HG03432 (cell line): Measurements from ENCODE around the gene UROC1.

Source experiments
- ATAC-seq: cut with Tn5 transposase; IDR thresholded peaks from one replicate; pipeline ENCODE4 v1.9.1; 2021; ENCODE audit warnings: mild to moderate bottlenecking, moderate library complexity; ENCODE audit not compliant: unreplicated experiment

UROC1 gene

DNA sequence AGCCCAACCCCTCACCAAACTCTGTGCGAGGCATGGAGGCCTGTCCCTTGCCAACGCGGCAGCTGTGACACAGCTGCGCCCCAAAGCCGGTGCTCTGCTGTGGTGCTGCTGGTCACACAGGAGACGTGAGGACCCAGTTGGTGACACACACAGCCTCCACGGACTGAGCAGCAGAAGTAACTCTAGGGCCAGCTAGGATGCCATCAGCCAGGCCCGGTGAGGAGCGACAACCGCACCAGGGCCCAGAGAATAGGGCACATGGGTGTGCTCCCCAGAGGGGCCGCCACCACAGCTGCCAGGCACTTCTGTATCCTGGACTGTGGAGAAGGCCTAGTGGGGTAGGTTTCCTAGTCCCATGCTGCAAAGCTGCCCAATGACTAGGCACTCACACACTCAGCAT is 52.6 kb downstream of the UROC1 start:
- ATAC-seq: no peak

DNA sequence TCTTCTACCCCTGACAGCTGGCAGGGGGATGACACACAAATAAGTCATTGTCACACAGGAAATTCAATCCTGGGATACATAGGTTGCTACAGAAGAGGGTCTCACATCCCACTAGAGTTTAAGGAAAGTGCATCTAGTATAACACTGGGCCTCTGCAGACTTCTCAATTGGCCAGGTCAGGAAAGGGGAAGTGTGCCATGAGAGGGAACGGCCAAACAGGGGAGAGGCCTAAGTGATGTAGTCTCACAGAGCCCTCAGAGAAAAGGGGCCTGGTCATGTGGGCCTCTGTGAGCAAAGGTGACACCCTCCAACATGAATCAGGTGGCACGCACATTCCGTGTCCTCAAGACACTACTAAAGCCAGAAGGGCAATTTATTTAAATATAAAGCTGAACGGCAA is 53.1 kb downstream of the UROC1 start:
- no peak for ATAC-seq

DNA sequence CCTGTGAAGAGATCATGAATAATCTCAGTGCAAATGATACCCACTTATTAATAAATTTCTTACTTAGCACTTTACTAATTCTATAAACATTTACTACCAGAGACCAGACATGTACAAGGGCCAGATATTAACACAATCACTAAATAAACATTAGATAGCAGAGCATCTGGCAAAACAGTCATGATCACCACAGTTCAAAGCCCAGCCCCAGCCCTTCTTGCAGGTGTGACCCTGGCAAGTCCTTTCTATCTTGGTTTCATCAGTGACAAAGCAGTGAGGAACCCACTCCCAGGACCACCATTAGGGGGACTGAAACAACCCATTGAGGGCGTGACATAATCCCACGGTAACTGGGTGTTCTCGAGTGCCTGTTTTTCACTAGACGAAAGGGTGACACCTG is 53.5 kb downstream of the UROC1 start:
- no peak for ATAC-seq

DNA sequence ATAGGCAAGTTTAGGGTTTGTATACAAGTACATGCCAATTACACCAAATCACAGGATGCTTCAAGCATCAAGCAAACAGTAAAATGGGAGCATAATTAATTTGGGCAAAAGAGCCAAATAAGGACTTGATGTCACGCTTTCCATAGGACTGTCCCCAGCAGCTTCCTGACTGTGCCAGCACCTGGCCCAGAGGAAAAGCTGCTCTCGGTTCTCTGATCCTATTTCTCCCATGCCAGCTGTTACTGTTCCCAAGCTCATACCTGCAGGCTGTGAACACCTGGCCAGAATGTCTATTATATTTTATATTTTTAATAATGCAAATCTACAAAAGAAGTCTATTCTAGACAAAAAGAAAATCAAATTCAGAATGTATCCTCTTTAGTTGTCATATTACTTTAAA is 54.1 kb downstream of the UROC1 start:
- no peak for ATAC-seq

DNA sequence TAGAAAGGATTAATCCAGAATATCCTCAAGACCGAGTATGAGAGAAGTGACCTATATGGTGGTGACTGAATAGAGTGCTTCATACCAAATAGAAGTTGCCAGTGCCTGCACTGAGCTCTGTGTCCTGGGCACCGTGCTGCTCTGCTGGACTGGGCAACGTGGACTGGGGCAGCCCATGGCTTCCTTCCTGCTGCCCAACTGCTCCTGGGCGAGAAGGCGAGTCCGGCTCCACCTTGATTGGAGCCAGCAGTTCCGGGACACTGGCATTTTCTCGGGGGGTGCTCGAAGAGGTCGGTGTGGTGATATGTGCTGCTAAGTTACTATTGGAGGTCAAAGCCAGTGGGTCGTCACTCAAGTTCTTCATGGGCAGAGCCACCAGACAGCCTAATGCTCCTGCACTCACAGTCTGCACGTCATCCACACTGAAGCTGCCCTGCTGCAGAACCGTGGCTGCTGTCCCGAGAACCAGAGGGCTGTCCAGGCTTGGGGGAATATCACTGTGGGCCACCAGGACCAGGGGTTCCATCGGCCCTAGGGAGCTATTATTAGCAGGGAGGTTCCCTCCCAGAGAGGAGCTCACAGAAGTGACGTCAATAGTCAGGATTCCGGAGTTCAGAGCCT is 56.0 kb downstream of the UROC1 start:
- no peak for ATAC-seq

DNA sequence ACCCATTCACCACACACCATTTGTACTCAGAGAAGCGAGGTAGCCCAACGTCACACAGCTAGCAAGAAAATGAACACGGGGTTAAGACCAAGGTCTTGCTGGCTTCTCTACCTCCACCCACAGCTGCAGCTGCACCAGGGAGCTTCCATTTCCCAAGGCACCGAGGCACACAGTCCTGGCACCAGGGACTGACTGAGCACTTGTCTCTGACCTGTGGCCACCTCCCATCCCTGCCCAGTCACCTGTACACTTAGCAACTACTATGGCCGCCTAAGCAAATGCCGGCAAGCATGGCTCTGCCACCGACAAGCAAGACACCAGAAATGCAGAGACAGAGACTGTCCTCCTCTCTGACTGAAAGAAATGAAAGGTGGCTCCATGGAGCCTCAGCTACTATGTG is 57.2 kb downstream of the UROC1 start:
- no peak for ATAC-seq

DNA sequence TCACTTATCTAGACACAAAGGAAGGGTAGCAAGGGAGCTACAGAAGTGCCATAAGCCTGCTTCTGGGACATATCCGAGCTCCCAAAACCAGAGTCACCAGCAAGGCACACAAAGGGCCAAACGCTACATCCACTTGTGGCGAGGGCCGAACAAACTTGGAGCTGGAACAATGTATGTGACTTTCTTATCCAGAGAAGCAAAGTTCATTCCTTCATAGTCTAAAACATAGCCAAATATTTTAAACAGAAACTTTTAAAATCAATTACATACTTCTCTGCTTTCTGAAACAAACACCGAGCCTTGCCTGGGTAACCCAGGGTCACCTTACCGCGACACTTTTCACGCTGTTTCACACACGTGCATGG is 57.8 kb downstream of the UROC1 start:
- no peak for ATAC-seq

DNA sequence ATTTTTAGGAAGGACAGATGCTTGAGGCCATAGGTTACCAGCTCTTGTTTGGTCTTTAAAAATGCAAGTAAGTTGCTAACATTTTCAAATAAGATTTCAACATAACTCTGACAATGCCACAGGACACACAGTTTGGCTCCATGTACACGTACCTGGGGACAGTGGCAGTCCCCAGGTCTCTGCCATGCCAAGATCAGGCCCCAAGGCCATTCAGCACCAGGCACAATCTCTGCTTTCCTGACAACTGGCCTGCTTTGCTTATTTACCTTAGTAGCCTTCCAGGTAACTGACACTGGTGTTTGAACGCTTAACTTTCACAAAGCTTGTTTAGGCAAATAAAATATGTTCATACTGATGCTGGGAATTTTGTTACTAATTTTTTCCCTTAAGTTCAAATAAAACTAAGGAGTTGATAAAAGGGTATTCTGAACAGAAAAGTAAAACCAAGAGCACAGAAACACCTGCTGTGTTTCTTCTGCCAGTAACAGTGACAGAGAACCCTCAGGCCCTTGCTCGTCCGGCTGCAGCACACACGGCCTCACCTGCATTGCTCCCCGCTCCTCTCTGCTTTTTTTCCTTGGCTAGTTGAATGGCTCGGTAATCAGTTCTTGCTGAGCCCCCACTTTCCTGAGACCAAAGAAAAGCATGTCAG is 58.3 kb downstream of the UROC1 start:
- no peak for ATAC-seq

DNA sequence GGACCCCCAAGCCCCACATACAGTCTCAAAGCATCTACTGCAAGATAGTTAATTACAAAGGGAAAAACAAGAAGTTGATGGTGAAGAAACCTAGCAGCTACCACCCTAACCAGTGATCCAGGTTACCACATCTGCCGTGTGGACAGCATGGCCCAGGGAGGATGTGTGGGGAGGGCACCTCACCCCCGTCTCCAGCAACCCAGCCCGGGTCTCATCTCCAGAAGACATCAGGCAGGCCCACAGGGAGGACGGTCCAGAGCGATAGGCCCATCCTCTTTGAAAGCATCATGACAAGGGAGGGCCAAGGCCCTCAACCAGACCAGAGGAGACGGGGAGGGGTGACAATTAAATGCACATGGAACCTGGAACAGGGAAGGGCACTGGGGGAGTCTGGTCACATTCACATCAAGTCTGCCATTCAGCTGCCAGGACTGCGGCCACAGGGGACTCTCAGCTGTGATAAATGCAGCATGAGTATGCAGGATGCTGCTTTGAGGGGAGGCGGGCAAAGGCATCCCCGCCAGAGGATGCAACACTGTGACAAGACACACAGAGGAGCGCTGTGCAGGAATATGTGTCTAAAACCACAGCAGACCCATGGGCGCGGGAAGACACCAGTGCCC is 60.7 kb downstream of the UROC1 start:
- no peak for ATAC-seq

DNA sequence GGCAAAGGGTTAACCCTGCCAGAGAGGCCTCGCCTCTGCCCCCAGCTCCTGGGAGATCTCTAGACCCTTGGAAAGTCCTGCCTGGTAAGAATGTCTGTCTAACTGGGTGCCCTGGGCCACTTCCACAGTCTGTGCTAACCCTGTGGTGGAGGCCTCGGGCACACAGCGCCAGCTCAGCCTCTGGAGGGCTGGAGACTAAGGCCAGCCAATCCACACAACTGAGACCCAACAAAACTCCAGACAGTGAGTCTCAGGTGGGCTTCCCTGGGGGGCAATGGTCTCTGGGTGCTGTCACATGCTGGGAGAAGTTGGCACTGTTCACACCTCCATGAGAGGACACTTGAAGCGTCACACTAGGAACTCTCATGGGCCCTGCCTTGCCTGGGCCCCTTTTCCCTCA is 61.4 kb downstream of the UROC1 start:
- ATAC-seq: no peak

DNA sequence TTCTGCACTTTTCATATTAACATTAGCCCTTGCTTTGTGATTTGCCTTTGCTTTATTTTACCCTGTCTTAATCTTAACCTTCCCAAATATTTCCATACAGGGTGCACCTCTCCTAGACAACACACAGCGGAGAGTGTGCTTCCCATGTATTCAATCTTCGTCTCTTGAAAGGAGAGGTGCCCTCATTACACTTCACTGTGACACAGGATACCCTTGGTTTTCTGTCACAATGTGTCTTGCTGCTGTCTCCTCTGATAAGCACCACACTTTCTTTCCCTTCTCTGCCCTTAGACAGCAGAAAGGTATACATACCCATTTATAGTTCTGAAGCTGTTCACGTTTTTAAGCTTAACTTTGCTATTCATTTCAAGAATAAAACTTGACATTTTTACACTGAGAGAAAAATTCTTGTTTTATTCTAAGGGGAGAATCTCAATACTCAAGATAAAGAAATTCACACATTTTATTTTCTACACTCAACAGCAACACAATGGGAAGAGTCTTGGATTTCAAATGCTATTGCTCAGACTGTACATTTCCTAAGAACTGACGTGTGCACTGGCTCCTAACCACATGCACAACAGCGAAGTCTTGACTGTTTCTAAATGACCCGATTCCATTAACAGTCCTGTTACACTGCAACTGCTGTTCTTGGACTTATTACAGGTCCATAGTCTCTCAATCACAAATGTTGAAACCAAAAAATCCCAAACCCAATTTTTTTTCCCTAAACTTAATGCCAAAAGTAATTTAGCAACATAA is 63.0 kb downstream of the UROC1 start:
- no peak for ATAC-seq

DNA sequence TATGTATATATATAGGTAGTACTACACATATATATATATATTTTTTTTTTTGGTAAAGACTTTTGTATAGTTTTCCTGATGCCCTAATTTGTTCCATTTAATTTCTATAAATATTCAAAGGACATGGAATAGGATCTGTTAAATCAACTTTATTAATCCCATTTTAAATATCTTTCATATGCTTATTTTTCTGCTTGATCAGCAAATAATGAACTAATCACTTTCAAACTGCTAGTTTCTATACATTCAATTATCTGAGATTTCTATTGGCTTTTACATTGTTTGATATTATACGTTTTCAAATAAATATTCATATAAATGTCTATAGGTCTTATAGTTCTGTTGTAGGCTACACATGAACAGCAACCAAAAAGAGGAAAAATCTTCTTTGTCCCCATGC is 63.5 kb downstream of the UROC1 start:
- ATAC-seq: no peak

DNA sequence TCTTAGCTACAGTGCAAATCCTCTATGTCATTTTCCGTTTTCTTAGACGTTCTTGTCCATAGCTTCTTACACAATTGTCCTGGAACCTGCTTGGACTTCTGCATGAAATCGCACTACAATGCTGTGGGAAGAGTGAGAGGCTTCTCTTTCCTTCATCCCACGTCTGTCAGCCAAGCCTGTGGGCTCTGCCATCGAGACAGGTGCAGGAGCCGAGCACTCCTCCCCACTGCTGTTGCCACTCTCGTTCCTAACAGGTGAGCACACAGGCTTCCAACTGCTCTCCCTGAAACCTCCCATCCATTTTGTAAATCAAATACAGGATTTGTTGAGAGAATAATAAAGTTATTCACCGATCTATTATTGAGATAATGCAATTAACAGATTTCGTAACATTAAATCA is 65.4 kb downstream of the UROC1 start:
- no peak for ATAC-seq

DNA sequence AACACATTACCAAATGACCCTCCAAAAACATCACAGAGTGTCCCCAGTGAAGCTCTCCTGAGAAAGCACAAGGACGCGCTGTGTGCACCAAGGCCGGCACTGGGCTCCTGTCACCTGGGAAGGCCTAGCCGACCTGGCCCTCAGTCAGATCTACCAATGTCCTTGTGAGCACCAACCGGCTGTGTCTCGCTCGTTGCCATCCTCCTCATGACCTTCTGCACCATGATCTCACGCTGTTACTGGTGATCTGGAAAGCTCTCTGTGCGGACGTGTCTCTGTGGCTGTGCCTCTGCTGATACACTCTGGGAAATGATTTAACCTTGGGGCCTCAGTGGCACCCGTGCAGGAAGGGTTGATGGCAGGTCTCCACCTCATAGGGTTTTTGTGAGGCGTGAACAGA is 66.1 kb downstream of the UROC1 start:
- no peak for ATAC-seq

DNA sequence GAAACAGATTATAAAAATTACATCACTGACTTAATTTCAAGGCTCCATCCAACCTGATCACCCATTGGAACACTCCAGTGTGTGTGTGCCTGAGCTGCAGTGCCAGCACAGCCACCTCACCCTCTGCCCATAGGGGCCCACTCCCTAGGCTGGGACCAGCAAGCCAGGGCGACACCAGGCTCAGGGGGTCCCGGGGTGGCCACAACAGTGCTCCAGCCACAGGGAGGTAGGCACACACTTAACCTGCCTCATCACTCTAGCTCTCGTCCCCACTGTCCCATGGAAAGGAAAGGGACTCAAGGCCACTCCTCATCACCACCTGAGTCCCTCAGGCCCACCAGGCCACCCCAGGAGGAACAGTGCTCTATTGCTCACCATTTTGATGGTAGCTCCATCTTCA is 66.8 kb downstream of the UROC1 start:
- ATAC-seq: no peak

DNA sequence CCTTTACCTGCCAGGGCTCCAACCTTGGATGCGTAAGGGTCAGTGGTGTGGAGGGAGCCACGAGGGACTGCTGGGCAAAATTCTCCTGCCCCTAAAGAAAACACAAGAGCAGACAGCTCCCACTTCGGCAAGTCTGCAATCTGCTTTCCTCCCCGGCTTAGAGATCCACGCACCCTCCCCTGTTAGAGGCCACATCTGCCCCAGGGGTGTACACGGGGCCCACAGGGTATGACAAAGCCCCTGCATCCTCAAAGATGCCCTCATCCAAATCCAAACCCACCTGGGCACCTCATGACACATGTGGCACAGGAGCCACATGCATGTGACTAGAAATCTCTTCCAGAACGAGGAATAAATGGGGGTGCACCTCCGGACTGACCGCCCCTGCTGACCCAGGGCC is 67.4 kb downstream of the UROC1 start:
- ATAC-seq: no peak

DNA sequence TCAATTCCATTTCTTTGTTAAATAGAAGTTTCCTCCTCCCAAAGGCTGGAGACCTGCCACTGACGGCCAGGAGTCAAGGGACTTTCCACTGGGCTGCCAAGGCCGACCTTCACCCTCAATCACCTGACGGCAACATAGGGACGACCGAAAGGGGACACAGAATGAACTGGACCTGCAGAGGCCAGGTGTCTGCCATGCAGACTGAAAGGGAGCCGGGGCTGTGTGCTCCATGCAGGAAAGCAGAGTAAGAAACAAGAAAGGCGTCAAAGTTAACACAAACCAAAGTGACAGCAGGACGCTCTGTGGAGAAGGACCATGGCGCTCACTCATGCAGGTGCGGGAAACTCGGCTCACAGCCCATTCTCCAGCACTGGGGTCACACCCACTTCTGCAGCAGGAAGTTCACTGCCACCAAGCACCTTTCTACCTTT is 67.9 kb downstream of the UROC1 start:
- no peak for ATAC-seq

DNA sequence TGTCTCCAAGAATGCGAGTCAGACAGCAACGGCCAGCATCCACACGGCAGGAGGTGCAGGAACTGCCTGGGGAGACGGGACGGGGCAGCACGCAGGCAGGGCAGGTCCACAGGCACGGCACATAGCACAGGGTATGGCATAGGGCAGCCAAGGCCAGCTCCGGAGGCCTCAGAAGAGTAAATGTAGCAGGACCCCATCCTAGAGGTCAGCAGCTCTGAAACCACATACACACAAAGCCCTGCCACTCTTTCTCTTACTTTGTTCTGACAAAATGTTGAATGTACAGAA is 68.7 kb downstream of the UROC1 start:
- ATAC-seq: no peak

DNA sequence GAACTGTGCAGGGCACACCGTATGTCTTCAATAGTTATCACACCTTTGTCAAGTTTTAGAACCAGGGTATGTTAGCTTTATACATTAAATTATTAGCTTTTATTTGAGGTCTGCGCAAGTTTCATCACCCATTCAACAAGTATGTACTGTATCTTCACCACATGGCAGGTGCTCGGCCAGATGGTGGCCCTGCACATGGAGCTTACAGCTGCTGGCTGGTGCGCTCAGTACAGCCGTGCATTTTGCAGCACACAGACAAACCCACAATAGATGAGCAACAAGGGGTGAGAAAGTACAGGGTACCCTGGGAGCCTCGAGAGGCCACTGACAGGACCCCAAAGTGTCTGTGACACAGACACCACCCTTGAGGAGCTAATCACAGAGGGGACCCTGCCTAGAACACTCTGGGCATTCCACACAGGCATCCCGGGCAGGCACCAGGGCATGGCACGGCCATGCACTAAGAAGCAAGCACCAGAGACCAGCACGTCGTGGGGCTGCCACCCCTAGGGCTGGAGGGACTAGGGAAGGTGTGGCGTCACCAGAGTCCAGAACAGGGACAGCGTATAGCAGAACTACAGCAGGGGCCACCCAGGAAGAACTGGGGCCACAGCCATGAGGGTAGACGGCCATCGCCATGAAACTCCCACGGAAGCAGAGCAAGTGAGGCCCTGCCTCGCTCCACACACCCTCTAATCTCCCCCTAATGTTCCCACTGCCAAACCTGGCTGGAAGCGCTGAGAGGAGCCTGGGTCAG is 69.3 kb downstream of the UROC1 start:
- no peak for ATAC-seq

DNA sequence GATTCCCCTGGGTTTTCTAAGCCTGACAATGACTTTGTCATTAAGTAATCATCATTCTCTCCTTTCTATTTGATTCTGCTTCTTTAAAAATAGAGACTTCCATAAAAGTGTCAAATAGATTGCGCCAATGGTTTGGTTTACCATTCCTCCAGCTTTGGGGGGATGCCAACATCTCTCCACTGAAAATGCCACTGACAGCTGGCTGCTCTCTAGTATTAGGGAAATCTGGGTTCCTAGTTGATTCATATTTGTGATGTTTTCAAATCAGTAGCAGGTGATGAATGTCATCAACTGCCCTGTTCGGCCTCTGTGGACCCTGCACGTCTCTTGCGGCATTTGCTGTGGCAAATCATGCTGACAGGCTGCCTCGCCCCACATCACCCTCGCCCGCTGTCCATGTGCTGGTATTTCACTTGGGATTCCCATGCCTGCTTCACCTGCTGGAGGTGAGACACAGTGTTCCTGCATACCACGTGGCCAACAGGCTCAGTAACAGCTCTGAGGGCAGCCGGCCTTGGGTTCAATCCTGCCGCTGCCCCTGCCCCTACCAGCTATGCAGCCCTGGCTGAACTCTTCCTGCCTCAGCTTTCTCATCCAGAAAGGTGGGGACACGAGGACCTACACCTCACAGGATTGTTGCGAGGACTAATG is 70.0 kb downstream of the UROC1 start:
- no peak for ATAC-seq

DNA sequence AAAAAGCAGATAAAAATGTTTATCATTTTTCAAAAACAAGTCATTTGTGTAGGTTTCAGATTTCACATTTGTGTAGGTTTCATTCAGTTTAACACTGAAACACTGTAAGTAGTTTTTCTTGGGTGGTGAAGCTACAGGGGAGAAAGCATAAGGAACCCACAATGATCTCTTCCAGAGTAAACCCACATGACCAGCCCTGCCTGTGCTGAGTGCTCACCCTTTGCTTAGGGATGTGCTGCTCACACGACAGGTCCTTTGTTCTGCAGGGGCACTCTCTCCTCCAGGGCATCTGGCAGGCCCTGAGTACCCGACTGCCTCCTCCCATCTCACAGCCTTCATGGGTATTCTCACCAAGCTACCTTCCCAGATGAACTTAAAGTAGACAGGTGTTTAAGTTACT is 70.8 kb downstream of the UROC1 start:
- ATAC-seq: no peak
